Breast epithelium (tissue), 3 donors: ENCODE results near the gene CACNA2D1.

Experiments used
- POLR2A ChIP-seq: fragments of 450-650 bp; IDR thresholded peaks from one replicate; pipeline ENCODE4 v1.6.1; 2016; ENCODE audit warnings: antibody characterized with exemption, mild to moderate bottlenecking, moderate library complexity
- POLR2AphosphoS5 ChIP-seq, 3 donors: sonication (generic); formaldehyde crosslinking; IDR thresholded peaks; one replicate each; pipeline ENCODE4 v1.6.1; 2017; ENCODE audit warnings: antibody characterized with exemption in 3 of 3

GRCh38 chr7:82264783-82265305 is 178.7 kb downstream of the CACNA2D1 start:
- TF ChIP-seq POLR2AphosphoS5 (IDR thresholded peaks at IDR 0.05) = no peak
- no peak for TF ChIP-seq POLR2A
